Measurements from ENCODE around the gene NADK2. TPM values are rescaled to one million over a fixed set of nuclear protein-coding genes. Genes with fewer than 3 reads are reported as not detected.

The NADK2 gene
- total and polyA plus RNA-seq, 9 of the 15 experiments (the other 6 are each of a cell fraction or from before 2014, with no cell fraction given) = 10.6 to 41.0 (median 24.0) TPM

DNA sequence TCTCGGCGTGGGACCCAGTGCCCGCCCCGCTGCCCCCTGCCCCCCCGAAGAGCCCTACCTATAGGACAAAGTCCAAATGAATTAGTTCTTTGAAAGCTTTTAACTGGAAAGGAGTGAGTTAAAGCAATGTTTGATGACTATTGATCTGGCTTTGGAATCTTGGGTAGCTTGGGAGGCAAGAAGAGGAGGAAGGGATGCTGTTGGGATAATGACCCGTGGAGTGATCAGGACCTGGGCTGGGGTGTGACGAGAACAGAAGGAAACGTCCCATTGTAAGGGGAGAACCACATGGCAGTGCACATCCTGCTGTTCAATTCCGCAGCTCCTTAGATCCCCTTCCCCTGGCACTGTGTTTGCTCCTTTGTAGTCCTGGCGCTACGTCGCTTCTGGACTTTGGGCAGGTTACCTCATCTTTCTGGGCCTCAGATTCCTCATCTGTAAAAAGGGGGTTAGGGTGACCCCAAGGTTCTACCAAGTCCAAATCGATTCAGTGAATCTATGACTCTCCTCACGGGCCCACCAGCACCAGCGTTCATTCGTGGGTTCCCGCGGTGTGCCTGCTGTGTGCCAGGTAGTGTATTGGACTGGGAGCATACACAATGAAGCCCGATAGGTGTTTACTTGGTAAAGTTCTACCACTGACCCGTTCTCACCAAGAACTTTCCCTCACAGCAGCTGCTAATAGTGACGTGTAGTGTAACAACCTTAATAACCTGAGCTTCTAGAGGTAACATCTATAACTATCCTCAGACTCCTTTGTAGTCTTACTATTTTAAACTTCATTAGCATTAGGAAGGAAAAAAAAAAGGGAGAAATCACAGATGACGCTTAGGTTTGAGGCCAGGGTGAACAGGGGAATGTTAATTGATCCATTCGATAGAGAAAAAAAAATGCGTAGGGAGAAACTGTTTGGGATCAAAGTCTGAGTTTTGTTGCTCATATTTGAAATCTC is 1.1 kb upstream of the NADK2 start (continued):
- TF ChIP-seq CBX1 (IDR thresholded peaks at IDR 0.05; ENCODE audit: low read depth) = no peak
- TF ChIP-seq NR2F6 (CRISPR knock-in tag; IDR thresholded peaks at IDR 0.05) = no peak
- TF ChIP-seq, protein P1, sequence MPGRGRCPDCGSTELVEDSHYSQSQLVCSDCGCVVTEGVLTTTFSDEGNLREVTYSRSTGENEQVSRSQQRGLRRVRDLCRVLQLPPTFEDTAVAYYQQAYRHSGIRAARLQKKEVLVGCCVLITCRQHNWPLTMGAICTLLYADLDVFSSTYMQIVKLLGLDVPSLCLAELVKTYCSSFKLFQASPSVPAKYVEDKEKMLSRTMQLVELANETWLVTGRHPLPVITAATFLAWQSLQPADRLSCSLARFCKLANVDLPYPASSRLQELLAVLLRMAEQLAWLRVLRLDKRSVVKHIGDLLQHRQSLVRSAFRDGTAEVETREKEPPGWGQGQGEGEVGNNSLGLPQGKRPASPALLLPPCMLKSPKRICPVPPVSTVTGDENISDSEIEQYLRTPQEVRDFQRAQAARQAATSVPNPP (IDR thresholded peaks at IDR 0.05; ENCODE audit: borderline replicate concordance, insufficient read depth, insufficient read length) = no peak
- TF ChIP-seq ZNF551 (CRISPR knock-in tag; IDR thresholded peaks at IDR 0.05) = no peak
- no peak for TF ChIP-seq XRCC5 (IDR thresholded peaks at IDR 0.05; ENCODE audit: low read depth, low read length)
- TF ChIP-seq ZFP91 (CRISPR knock-in tag; IDR thresholded peaks at IDR 0.05) = no peak
- TF ChIP-seq, protein P2, sequence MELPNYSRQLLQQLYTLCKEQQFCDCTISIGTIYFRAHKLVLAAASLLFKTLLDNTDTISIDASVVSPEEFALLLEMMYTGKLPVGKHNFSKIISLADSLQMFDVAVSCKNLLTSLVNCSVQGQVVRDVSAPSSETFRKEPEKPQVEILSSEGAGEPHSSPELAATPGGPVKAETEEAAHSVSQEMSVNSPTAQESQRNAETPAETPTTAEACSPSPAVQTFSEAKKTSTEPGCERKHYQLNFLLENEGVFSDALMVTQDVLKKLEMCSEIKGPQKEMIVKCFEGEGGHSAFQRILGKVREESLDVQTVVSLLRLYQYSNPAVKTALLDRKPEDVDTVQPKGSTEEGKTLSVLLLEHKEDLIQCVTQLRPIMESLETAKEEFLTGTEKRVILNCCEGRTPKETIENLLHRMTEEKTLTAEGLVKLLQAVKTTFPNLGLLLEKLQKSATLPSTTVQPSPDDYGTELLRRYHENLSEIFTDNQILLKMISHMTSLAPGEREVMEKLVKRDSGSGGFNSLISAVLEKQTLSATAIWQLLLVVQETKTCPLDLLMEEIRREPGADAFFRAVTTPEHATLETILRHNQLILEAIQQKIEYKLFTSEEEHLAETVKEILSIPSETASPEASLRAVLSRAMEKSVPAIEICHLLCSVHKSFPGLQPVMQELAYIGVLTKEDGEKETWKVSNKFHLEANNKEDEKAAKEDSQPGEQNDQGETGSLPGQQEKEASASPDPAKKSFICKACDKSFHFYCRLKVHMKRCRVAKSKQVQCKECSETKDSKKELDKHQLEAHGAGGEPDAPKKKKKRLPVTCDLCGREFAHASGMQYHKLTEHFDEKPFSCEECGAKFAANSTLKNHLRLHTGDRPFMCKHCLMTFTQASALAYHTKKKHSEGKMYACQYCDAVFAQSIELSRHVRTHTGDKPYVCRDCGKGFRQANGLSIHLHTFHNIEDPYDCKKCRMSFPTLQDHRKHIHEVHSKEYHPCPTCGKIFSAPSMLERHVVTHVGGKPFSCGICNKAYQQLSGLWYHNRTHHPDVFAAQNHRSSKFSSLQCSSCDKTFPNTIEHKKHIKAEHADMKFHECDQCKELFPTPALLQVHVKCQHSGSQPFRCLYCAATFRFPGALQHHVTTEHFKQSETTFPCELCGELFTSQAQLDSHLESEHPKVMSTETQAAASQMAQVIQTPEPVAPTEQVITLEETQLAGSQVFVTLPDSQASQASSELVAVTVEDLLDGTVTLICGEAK (IDR thresholded peaks at IDR 0.05) = no peak
- TF ChIP-seq, protein P2 (CRISPR knock-in tag; IDR thresholded peaks at IDR 0.05) = no peak
- no peak for TF ChIP-seq GABPB2 (CRISPR knock-in tag; conservative IDR thresholded peaks at IDR 0.05)
- TF ChIP-seq, protein P3, sequence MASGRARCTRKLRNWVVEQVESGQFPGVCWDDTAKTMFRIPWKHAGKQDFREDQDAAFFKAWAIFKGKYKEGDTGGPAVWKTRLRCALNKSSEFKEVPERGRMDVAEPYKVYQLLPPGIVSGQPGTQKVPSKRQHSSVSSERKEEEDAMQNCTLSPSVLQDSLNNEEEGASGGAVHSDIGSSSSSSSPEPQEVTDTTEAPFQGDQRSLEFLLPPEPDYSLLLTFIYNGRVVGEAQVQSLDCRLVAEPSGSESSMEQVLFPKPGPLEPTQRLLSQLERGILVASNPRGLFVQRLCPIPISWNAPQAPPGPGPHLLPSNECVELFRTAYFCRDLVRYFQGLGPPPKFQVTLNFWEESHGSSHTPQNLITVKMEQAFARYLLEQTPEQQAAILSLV (tag; IDR thresholded peaks at IDR 0.05) = 0 out of 2 replicates have a peak, but pooled peaks have one; percentile 5
- TF ChIP-seq KAT2B (IDR thresholded peaks at IDR 0.05; ENCODE audit: low read depth, low read length) = no peak
- no peak for TF ChIP-seq NRF1 (conservative IDR thresholded peaks at IDR 0.05 in 1 of 2, IDR thresholded peaks at IDR 0.05 in 1 of 2)
- TF ChIP-seq, protein P4, sequence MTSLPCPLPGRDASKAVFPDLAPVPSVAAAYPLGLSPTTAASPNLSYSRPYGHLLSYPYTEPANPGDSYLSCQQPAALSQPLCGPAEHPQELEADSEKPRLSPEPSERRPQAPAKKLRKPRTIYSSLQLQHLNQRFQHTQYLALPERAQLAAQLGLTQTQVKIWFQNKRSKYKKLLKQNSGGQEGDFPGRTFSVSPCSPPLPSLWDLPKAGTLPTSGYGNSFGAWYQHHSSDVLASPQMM (CRISPR knock-in tag; IDR thresholded peaks at IDR 0.05) = no peak

All from K562 (cell line).